ENCODE results near the gene THADA.

THADA gene

DNA sequence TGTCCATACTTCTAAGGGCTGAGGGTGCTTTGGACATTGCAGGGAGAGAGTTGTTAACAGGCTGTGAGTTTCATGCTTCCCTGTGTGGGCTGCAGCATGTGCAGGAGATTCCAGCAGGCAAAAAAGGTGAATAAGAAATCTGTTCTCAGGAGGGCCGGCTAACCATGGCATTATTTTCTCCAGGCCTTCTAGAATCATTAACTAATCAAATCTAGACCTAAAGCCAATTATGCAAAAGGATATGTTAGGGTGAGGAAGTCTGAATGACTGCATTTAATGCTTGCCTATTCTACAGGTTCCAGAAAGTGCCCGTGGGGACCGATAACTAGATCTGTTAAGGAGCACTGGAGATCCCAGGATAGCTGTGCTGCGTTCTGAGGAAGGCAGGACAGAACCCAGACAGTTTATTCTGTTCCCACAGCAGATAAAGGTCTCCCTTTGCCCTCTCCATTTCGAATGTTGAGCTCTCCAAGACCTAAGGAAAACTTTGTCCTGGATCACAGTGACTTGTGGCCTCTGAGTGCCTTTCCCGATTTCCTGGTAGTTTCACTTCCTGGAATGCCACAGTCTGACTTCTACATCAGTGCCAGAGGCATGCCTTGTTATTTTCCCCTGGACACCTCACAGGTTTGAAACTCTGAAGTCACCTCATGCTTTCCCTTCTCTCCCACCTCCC is 319.4 kb downstream of the THADA start:
- DNase-seq (ENCODE audit: low spot score): no peak

DNA sequence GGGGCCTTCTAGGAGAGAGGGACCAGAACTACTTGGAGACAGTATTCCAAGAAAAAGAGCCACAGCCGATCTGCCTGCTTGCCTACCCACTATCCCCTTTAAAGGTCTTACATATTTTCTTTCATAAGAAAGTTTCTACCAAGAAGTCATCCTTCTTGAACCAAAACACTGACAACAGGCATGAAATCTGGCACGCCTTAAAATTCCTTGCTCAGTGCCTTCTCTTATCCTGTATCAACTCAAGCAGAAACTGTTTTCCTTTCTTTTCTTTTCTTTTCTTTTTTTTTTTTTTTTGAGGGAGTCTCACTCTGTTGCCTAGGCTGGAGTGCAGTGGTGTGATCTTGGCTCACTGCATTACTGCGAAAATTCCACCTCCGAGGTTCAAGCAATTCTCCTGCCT is 321.1 kb downstream of the THADA start:
- DNase-seq (ENCODE audit: low spot score): no peak

DNA sequence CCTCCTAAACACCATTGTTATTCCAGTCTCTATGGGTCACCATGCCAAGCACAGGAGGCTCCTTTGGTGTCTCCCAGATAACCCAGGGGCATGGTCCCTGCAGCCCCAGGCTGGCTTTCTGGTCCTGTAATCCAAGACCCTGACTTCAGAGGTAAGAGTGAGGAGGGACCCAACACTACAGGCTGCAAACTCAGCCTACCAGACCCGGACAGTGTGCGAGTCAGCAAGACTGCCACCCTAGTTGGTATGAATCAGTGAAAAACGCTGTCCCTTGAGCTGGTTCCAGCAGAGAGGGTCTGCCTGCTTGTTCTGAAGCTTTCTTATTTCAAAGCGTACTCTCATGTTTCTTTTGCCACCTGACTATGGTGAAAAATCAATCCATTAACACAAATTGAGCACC is 321.8 kb downstream of the THADA start:
- no peak for DNase-seq (ENCODE audit: low spot score)

DNA sequence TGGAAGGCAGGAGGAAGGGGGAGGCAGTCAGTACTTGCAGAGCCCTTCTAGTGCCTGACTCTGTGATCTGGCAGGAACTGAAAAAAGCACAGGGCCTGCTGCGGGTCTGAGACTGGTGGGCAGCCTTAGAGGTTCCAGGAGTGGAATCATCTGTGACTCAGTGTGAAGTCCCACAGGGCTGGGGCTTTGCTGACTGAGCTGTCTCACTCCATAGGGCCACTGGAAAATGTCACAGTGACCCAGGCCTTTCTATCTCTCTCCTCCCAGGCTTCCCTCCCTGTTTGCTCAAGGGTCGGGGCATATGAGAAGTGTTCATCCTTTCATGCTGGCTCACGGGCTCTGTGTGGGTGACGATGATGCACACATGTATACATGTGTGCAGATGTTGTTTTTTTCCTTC is 322.3 kb downstream of the THADA start:
- DNase-seq (ENCODE audit: low spot score): no peak

DNA sequence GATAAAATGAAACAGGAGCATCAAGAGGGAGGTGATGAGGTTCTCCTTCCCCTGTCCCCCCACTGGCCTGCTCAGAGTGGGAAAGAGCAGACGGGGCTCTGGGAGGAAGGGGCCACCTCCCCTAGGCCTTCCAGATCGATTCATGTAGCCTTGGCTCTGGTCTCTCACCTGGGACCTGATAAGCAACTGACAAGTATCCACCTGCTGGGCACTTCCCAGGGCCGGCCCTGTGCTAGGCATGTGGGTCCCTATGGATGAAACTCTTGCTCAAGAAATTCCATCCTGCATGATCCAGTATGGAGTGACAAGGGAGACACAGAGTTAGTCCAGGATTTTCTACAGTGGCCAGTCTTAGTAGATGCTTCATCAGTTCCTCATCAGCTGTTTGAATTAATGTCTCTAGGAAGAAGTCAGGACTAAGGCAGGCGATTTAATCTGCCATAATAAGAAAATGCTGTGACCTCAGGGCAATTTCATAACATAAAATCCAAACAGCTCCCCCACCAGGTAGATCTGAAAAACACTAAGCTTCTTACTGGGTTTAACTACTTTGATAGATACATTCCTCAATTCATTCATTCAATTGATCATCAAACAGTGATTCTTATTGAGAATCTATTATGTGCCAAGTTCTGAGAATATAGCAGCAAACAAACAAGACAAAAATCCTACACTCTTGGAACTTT is 324.8 kb downstream of the THADA start:
- no peak for DNase-seq (ENCODE audit: low spot score)

- no peak for DNase-seq (ENCODE audit: low spot score)
Measured at GRCh38 chr2:43270461-43270860, 325.4 kb downstream of the THADA start.

- DNase-seq (ENCODE audit: low spot score): no peak
Measured at GRCh38 chr2:43269706-43270105, 326.1 kb downstream of the THADA start.

- DNase-seq (ENCODE audit: low spot score): no peak
Measured at GRCh38 chr2:43269074-43269572, 326.7 kb downstream of the THADA start.

DNA sequence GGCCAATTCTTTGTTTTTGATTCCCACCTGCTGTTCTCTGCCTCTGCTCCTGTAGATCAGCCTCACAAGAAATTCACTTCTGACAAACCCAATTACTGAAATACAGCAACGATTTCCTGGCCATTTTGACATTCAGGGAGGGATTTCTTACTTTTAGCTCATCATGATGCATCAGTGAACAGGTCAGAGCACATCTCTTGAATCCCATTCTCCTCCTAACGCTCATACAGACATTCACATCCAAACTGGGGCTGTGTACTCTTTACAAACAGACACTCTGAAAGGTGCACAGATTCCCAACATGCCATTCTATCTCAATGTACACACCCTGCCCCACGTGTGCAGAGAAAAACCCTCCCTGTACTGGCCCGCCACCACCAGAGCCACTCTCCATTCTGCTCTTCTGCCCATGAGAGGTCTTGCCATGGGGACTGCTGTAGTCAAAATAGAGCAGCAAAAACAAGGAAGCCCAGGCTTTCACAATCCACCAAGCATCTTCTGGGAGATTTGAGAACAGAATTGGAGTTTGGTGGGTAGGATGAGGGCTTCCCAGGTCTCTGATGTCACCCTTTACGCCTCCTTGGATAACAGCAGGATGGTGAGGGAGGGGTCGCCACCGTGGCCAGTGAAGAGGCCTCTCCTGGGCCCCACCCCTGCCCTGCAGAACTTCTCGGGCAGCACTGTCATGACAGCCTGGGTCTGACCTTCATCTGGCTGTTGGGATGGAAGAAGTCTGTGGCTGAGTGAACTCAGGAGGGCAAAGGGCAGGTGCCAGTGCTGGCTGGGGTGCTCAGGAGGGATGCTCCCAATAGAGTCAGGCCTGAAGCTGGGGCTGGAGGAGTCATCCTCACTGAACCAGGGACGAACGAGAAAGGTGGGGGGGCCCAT is 327.5 kb downstream of the THADA start:
- DNase-seq (ENCODE audit: low spot score): no peak

DNA sequence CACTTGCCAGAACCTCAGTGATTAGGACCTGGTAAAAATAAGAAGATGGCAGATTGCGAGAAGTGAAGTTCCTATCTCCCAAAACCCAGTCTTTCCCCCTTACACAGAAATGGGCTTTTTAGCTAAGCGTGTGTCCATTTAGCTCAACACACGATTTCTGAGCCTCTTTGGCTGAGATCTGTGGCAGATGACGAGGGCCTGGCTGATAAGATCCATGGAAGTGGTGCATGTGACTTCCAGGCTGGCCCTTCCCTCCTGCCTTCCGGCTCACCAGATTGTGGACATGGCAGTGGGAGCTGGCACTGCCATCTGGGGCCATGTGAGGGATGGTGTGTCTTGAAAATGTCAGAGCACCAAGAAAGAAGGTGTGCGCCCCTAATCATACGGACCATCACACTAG is 328.5 kb downstream of the THADA start:
- DNase-seq (ENCODE audit: low spot score): no peak

GRCh38 chr2:43266711-43267111 is 329.1 kb downstream of the THADA start:
- peak; percentile 14 for DNase-seq (ENCODE audit: low spot score)

DNA sequence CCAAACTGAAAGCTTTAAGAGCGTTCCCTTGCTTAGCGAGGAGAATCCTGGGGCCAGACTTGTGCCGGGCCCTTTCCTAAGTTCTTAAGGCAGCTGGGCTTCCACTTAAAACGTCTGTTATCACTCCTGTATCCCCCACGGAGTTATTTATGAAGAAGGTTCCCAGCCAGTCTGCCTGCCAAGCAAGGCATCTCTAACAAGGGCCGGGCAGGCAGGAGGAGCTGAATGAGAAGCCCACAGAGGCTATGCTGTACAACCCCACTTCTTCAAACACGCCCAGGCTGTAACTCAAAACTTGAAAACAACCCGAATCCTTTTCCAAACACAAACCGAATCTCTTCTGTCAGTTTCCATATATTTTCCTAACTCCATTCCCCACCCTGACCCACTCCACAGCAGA is 330.4 kb downstream of the THADA start:
- DNase-seq (ENCODE audit: low spot score): no peak

DNA sequence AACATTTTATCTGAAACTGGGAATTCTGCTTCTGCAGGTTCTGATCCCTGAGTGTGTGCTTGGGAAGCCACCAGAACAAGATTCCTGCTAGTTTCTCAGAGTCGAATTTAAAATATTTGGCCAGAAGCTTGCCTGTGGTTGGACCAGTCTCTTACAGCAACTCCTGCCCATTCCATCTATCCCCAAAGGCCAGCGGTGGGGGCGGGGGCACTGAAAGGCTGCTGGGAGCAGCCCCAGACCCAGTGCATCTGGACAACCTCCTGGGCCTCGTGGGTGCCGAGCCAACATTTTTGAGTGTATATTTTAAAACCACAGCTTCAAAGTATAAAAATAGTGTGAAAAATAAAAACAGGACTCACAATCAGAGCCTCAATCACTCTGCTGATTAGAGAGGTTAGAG is 330.8 kb downstream of the THADA start:
- no peak for DNase-seq (ENCODE audit: low spot score)

- DNase-seq (ENCODE audit: low spot score): no peak
Measured at GRCh38 chr2:43262951-43263350, 332.9 kb downstream of the THADA start.

DNA sequence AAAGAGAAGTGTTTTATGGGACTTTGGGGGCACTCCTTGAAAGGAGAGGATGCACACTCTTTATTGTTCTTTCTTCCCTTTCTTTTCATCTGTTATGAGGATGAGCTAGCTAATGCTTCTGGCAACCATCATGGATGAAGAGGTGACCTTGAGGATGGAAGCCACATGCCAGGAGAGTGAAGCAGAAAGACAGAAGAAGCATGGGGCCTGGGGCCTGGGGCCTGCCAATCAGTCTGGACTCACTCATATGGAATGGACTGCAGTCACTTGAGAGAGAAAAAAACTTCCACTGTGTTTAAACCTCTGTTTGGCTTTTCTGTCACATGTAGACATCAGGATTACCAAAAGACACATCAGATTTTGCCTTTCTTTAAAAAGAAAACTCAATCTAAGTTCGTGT is 333.6 kb downstream of the THADA start:
- DNase-seq (ENCODE audit: low spot score): no peak

DNA sequence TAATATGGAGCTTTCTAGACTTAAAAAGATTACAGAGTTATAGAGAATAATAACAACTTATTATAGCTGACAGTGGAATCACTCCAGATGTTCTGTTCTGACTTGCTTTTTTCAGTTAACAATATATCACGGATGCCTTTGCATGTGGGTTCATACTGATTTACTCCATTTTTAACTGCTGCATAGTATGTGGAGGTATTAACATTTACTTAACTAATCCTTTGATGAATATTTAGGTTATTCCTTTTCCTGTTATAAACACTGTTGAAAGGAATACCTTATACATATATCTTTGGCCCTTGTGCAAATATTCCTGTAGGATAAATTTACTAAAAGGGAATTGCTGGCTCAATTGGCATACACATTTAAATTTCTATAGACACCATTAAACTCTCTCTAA is 336.3 kb downstream of the THADA start:
- DNase-seq (ENCODE audit: low spot score): no peak

DNA sequence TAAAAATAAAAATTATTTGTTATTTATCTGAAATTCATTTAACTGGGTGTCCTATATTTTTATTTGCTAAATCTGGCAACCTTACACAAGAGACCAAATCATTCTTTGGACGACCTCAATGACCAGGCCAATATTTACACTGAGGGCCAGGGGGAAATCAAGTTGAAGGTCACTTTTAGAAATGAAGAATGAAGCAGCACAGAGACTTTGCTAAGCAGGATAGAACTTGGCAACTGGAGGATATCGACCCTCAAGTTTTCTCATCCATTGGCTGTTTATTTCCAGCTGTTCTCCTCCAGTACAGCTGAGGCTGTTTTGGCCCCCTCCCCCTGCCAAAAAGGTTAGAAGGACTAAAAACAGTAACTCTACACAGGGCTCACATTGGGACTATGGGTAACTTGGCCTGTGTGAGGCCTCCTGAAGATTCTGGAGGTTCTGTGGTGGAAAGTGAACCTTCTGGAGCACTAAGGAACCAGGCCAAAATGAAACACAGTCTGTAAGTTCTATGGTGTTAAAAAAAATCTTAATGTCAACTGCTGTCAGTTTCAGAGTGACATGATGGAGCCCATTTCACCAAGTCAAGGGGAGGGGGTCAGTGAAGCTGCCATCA is 337.2 kb downstream of the THADA start:
- DNase-seq (ENCODE audit: low spot score): no peak

- DNase-seq (ENCODE audit: low spot score): no peak
Measured at GRCh38 chr2:43255296-43255910, 340.4 kb downstream of the THADA start.

GRCh38 chr2:43254331-43254730 is 341.5 kb downstream of the THADA start:
- DNase-seq (ENCODE audit: low spot score): no peak

DNA sequence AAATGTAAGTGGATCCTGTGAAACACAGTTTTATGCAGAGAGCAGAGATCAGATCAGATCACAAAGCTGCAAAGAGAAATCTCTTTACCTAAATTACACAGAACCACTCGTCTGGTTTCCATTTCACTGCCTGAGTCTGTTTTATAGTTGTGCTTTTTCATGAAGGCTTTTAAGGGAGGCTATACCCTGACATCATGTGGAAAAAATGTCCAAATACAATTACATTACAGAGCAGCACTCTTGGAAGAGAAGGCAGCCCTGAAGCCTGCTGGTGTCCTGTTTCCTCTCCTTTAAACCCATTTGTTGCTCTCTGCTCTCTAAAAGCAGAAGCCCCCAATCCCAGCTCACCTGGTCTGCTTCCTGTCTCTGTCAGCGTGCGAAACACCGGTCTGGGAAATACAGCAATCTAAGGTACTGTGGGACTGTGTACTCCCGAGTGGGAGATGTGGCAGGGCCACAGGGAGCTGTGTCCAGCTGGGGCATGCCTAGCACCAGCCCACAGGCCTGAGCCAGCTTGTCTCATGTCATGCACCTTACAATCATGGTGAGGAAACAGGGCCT is 344.6 kb downstream of the THADA start:
- DNase-seq (ENCODE audit: low spot score): no peak

DNA sequence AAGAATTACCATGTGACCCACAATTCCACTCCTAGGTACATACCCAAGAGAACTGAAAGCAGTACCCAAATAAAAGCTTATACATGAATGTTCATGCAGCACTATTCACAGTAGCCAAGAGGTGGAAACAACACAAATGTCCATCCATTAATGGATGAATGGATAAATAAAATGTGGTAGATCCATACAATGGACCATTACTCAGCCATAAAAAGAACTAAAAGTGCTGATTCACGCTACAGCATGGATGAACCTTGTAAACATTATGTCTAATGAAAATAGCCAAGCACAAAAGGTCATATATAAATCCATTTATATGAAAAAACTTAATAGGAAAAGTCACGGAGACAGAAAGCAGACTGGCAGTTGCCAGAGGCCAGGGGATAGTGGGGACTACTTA is 345.8 kb downstream of the THADA start:
- DNase-seq (ENCODE audit: low spot score): no peak

DNA sequence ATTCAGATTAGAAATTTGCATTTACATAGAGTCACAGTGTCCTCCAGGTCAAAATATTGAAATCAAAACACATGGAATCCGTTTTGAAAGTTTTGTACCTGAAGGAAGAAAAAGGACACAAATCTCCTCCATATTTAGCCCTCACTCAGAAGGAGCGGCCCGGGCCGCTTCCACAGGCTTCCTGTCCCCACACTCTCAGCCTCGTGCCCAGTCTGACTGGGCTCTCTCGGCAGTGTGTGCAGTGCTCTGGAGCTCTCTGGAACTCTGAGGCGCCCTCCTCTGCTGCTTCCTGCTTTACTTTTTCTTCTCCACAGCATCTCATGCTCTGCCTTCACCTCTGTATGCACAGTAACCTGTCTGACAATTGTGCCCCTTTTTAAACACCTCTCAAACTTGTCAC is 347.2 kb downstream of the THADA start:
- DNase-seq (ENCODE audit: low spot score): no peak
